ENCODE results near the gene MOGAT1.
A peak's percentile ranks its signal among the peaks of the same experiment; 100 is the strongest.
"Not testable (repeated sequence)": the region's sequence is repeated elsewhere in the genome, so short reads cannot be mapped to it uniquely, and the experiment has no call there.

MOGAT1 gene

DNA sequence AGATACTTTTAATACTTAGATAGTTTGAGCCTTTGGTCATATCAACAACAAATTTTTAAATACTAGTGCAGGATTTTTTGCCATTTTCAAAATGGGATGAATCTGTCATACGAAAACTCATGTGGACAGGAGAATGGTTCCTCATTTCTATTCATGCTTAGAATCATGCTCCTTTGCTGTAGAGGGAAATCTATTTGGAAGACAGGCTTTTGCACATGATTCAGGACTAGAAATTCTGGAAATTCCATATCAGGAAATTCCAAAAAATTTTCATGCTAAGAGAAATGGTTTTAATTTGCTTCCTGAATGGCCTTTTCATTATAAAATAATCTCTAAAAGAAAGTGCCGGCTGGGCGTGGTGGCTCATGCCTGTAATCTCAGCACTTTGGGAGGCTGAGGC is 39.3 kb downstream of the MOGAT1 start:
- no peak for DNase-seq (ENCODE audit: low read depth)

DNA sequence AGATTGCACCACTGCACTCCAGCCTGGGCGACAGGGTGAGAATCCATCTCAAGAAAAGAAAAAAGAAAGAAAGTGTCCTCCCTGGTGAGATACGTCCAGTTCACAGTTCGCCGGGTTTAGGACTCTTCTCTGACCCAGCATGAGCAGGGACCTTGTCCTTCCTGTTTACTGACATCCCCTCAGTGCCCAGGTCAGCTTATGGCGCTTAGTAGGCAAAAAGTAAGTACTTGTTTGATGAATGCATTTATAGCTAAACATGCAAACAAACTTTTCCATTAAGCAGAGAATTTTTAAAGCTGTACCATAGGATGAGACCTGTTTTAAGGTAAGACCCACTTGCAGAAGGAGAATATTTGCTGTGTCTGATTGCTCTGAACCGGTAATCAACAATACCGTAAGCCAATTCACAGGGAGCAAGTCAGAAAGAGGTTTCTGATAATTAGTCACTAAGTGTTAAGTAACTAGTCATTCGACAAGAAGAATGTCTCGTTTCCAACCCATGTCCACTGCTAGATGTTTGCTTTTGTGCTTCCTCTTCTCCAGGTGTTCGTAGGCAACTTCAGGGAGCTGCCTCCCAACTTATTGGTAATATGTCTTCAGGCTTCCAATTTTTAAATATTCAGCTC is 40.0 kb downstream of the MOGAT1 start:
- DNase-seq (ENCODE audit: low read depth) = no peak

DNA sequence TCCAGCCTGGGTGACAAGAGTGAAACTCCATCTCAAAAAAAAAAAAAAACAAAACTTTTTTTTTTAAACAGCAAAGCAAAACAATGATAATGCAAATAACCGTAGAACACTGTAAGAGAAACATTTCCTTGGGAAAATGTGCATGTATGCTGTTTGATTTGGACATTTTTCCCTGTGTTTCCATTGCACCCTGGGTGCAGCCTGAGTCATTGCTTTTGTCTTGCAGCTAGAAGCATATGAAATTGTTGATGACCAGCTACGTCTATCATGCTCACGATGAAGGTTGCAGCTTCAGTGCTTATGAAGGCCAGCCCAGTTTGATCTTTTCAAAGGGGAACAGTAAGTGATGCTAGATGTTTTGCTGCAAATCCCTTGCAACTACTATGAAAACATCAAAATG is 41.5 kb downstream of the MOGAT1 start:
- DNase-seq (ENCODE audit: low read depth) = no peak

DNA sequence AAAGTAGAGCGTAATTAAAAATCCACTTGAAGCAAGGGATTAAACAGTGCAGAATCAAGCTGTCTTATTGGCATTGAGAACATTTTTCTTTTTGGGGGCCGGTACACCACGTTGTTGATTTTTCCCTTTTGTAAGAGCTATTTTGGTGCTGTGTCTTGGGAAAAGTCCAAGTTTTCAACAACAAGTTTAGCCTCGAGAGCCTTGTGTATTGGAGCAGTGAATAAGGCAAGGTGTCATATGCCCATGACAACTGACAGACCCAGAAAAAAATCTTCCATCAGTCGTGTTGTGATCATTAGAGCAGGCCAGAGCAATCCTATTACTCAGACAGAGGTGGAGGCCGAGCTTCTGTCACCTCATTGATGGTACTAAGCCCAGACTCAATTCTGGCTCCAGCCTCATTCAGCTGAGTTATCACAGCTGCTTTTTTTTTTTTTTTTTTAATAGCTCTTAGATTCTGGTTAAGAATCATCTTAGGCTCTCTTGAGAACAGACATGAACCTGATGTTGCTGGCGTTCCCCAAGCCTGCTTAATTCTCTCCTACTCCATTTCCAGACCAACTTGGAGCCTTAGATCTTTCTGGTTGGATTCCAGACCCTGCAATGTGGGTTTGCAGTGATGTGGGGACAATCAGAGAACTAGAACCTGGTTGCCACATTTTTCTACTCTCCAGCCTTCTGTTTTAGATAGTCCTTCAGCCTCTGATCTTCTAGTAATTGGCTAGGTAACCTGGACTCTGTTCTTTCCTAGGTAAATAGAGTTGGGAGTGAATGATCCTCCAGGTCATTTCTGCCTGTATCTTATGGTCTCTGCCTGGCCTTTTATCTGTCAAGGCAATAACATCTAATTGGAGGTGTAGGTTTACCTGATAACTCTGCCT is 43.1 kb downstream of the MOGAT1 start:
- DNase-seq (ENCODE audit: low read depth) = no peak

DNA sequence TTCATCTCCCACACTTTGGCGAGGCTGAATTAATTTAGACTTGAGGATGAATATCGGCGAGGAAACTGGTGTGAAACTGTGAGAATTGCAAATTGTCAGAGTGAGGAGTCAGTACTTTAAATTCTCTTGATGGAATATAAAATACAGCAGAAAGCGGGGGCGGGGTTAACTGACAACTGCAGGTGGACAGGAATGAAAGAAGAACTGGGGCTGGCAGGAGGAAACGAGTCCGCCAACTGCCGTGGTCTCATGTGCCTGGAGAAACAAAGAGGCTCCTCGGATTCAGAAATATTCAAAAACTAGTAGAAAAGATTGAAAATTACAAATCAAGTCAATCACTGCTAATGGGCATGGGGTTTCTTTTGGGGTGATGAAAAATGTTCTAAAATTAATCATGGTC is 44.3 kb downstream of the MOGAT1 start:
- no peak for DNase-seq (ENCODE audit: low read depth)

DNA sequence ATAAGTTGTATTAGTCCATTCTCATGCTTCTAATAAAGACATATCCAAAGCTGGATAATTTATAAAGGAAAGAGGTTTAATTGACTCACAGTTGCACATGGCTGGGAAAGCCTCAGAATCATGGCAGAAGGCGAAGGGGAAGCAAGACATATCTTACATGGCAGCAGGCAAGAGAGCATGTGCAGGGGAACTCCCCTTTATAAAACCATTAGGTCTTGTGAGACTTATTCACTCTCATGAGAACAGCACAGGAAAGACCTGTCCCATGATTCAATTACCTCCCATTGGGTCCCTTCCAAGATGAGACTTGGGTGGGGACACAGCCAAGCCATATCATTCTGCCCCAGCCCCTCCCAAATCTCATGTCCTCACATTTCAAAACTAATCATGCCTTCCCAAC is 48.3 kb downstream of the MOGAT1 start:
- DNase-seq (ENCODE audit: low read depth) = not testable (repeated sequence)

DNA sequence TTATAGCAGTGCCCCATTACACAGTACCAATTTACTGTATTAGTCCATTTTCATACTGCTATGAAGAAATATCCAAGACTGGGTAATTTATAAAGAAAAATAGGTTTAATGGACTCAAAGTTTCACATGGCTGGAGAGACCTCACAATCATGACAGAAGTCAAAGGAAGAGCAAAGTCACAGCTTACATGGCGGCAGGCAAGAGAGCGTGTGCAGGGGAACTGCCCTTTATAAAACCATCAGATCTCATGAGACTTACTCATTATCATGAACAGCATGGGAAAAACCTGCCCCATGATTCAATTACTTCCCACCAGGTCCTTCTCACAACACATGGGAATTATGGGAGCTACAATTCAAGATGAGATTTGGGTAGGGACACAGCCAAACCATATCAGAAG is 50.1 kb downstream of the MOGAT1 start:
- not testable (repeated sequence) for DNase-seq (ENCODE audit: low read depth)

DNA sequence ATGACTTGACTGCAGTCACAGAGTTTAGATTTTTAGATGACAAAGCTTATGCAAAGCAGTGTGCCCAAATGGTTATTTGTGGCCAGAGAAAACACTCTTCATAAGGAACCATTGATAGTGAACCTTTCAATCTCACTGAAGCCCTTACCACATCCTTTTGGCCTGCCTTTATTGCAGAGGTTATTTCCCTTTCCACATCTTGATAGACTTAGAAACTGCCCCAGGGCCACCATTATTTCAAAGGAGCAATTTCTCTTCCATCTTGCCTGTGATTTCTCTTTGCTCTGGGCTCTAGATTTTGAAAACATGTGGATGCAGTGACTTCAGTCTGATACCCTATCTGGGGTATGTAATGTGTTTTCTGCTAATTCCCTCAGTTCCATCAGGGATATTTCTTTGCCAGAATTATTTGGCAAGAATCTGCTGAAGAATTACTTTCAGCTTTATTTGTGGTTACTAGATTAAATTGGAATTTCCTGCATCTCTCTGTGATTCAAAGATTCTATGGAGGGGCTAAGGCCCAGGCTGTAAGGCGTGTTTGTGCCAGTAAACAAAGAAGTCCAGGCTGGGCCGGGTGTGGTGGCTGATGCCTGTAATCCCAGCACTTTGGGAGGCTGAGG is 51.0 kb downstream of the MOGAT1 start:
- peak; percentile 58 for DNase-seq (ENCODE audit: low read depth)

DNA sequence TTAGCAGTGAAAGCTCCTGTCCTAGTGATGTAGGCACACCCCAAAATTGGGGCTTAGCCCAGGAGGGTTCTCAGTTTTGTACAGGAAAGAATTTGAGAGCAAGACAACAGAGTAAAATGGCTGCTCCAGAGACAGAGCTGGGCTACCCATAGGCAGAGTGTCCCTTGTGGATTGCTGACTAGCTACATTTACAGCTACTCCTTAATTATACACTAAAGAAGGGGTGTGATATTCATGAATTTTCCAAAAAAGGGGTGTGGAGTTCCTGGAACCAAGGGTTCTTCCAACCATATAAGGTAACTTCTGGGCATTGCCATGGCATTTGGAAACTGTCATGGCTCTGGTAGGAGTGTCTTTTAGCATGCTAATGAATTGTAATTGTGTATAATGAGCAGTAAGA is 52.8 kb downstream of the MOGAT1 start:
- DNase-seq (ENCODE audit: low read depth) = no peak

DNA sequence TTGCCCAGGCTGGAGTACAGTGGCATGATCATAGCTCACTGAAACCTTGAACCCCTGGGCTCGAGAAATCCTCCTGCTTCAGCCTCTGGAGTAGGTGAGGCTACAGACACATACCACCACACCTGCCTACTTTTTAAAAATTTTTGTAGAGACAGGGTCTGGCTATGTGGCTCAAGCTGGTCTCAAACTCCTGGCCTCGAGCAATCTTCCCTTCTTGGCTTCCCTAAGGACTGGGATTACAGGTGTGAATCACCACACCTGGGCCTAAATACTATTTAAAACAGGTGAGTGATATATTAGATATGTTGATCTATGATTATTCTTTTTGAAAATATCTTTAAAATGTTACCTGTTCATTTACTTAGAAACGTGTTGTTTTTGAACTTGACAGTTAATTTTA is 57.2 kb downstream of the MOGAT1 start:
- DNase-seq (ENCODE audit: low read depth) = no peak

DNA sequence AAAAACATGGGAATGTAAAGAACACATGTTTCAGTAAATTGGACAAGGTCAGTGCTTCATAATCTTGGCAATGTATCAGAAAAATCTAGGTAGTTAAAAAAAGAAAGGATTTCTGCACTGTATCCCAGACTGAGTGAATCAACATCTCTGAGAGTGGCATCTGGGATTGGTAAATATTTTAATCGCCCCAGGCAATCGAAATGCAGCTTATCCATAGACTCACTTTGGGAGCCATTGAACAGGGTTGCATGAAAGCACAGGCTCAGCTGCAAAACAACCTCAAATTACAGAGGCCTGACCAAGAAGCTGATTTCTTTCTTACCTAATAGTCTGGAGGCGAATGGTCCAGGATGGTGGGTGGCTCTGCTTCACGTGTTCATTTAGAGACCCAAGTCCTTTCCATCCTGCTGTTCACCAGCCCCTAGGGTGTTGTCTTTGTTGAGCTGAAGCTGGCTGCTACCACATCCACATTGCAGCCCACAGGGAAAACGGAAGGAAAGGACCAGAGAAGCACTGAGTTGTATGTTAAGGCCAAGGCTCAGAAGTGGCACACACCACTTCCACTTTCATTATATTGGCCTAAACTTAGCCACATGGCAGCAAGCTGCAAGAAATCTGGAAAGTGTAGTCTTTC is 59.0 kb downstream of the MOGAT1 start:
- no peak for DNase-seq (ENCODE audit: low read depth)

DNA sequence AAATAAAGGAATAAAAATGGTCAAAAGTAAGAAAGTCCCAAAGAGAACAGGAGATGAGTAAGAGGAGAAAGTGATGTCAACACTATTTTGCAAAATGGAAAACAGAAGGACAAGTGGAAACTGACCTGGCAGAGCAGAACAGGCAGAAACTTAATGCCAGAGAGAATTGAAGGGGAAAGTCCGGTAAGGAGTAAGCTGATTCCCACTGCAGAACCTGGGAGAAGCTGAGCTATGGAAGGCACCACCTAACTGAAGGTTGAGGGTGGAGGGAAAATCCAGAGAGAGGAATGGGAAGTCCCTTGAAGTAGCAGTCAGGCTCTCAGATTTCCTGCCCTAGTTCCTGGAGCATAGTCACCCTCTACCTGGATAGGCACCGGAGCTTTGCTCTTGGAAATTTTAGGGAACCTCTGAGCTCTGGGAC is 59.8 kb downstream of the MOGAT1 start:
- no peak for DNase-seq (ENCODE audit: low read depth)

DNA sequence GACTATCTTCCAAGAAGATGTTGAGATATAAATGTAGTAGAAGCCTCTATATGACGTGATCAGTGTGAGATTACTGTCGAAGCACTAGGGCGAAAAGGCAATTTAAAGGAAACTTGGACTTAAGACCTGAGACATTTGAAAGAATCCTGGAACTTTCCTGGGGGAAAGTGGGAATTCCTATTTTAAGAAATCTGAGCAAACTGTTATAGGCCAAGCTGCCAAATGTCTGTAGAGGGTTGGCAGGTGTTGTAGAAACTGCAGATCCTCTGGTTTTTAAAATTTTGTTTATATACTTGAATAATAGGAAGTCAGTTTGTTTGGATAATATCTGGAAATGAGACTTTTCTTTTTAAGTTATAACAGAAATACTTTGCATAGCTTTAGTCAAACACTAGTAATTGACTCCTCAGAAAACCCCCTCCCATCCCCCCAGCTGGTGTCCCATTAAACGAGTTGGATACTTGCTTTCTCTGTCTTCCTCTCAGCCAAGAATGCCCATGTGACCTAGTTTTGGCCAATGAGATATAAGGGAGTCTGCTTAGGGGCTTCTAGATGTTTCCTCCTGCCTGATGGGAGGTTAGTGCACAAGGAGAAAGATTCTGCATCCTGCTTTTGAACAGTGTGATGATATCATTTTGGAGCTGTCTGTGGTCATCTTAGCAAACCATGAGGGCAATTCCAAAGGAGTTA is 61.2 kb downstream of the MOGAT1 start:
- no peak for DNase-seq (ENCODE audit: low read depth)

DNA sequence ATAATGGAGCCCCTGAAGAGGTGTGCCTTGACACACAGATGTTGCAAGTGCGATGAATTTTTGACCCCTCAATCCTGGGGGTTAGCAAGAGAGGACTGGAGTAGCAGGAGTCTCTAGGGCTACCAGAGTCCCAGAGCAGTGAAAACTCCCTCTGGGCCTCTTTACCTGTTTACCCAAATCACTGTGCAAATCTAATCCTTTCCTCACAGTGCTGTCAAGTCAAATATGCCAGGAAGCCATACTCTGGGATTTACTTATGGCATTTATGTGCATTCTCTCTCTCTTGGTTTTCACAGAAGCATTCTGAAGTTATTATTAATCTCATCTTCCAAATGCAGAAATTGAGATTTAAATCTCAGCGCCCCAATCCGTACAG is 62.0 kb downstream of the MOGAT1 start:
- no peak for DNase-seq (ENCODE audit: low read depth)

DNA sequence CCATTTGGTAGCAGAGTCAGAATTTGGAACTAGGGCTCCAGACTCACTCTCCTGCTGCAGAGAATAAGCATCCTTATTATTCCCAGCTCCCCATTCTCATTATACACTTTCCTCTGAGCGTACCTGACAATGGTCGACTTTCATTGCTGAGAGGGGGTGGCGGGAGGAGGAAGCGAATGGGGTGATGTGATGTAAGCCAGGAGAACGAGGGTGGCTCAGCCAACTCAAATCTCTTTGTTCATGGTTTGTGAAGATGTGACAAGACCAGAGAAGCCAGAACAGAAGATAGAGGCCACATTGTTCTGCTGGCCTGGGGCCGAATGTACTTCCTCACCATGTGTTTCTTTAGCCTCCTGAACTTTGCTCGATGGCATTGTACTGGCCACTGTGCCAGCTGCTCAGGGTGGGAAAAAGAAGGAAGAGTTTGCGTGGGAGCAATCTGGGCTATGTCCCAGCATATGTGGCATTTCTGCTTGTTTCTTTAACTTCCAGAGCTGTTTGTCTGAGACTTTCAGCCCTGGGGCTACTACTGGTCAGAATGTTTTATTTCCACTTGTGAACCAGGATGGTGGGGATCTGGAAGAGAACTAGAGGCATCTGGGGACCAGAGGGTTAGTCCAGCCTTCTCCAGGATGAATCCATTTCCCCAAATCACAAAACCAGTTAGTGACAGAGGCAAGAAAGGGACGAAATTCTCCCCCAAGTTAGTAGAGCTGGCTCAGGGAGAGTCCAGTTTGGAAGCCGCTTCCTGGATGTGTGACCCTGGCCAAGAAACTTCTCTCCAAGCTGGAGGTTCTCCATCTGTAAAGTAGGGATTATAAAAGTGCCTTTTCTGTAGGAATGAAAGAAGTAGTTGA is 62.6 kb downstream of the MOGAT1 start:
- DNase-seq (ENCODE audit: low read depth) = no peak

DNA sequence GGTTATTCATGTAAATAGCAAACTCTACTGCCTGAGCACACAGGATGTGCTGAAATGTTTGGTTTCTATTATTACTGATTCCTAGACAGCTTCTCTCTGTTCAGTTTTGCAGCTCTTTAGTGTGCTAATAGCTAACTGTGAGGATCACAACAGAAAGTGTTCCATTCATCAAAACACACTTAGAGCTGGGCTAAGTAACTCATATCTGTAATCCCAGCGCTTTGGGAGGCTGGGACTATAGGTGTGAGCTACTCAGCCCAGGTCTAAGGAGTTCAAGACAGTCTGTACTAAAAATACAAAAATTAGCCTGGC is 63.2 kb downstream of the MOGAT1 start:
- DNase-seq (ENCODE audit: low read depth) = no peak

DNA sequence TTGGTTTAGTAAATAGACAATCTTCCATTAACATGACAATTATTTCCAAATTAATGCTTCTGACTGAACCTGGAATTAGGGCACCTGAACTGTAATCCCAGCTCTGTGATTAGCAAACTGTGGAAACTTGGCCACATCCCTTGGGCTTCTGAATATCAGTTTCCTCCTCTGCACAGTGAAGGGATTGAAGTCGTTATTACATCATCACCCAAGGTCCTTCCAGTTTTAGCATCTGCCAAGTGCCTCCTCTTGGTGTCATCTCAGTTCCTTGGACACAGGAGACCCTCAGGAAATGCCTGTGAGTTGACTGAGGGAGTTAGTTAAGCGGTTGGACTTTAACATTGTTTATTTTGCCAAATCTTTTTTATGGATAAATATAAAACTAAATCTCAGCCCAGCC is 64.8 kb downstream of the MOGAT1 start:
- no peak for DNase-seq (ENCODE audit: low read depth)

DNA sequence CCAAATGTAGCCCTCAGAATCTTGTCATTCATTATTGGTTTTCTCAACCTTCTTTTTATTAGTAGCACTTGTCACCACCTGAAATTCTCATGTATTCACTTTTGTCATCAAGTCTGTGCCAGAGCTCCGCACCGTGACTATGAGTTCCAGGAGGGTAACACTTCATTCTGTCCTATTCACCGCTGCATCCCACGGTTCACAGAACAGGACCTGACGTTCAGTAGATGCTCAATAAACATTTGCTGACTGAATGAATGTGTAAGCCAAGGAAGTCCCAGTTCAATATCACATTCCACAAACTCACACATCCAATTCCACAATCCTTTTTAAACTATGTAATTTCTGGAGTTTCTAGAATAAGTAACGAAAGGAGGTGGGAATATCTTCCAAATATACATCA is 65.5 kb downstream of the MOGAT1 start:
- DNase-seq (ENCODE audit: low read depth) = no peak

DNA sequence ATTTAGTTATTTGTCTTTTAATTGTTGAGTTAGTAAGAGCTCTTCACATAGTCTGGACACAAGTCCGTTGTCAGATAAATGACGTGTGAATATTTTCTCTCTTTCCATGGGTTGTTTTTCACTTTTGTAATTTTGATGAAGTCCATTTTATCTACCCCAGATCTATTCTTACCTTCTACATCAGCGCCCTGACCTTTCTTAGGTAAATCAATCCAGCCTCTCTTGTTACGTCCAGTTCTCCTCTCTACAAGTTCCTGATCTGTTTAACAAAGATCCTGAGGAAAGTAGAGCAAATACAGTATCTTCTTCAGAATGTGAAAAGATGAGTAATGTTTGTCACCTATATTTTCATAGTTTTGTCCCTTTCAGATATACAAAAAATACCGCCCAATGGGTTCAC is 66.9 kb downstream of the MOGAT1 start:
- DNase-seq (ENCODE audit: low read depth) = no peak

DNA sequence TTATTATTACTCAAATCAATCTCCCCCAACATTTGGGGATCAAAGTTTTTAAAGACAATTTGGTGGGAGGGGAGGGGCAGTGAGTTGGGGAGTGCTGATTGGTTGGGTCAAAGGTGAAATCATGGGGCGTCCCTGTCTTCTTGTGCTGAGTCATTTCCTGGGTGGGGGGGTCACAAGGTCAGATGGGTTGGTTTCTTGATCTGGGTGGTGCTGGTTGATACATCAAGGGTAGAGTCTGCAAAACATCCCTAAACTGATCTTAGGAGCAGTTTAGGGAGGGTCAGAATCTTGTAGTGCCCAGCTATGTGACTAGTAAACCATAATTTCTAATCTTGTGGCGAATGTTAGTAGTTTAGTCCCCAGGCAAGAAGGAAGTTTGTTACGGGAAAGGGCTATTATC is 67.4 kb downstream of the MOGAT1 start:
- DNase-seq (ENCODE audit: low read depth) = no peak

DNA sequence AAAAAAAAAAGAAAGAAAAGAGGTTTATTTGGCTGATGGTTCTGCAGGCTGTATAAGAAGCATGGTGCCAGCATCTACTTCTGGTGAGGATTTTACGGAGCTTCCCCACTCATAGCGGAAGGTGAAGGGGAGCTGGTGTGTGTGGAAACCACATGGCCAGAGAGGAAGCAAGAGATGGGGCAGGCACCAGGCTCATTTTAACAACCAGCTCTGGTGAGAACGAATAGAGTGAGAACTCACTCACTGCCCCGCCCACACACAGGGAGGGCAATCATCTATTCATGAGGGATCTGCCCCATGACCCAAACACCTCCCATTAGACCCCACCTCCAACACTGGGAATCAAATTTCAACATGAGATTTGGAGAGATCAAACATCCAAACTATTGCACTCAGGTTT is 68.5 kb downstream of the MOGAT1 start:
- DNase-seq (ENCODE audit: low read depth) = no peak

Measured in GM04503 (cell line).